OCI-LY1 (cell line): ENCODE measurements around the gene KRTAP5-8.
"Not testable (repeated sequence)": the region's sequence is repeated elsewhere in the genome, so short reads cannot be mapped to it uniquely, and the experiment has no call there.

Experiments
- H2AFZ ChIP-seq: fragments of 200-600 bp; sonication (generic), shearing (Covaris generic); 2 replicates; pipeline ENCODE4 v1.6.0; 2014; ENCODE audit warnings: antibody characterized with exemption, mild to moderate bottlenecking, low read length
- H3F3A ChIP-seq: fragments of 200-600 bp; sonication (generic), shearing (Covaris generic); 2 replicates; pipeline ENCODE4 v1.6.0; 2014; ENCODE audit warnings: mild to moderate bottlenecking, antibody characterized with exemption, low read length, moderate library complexity; ENCODE audit not compliant: insufficient read depth
- H3K27ac ChIP-seq: fragments of 200-600 bp; sonication (generic); 2 replicates; pipeline ENCODE4 v1.5.1; 2014; ENCODE audit warnings: low read length, mixed run types, mild to moderate bottlenecking, low read depth; ENCODE audit not compliant: poor library complexity, severe bottlenecking
- H3K27me3 ChIP-seq: fragments of 200-600 bp; sonication (generic); 2 replicates; pipeline ENCODE4 v1.6.0; 2014; ENCODE audit warnings: antibody characterized with exemption, mild to moderate bottlenecking, low read length, moderate library complexity; ENCODE audit not compliant: insufficient read depth
- H3K36me3 ChIP-seq: fragments of 200-600 bp; sonication (generic); 2 replicates; pipeline ENCODE4 v1.6.1; 2014; ENCODE audit warnings: mild to moderate bottlenecking, antibody characterized with exemption, low read length, moderate library complexity, mixed read lengths; ENCODE audit not compliant: insufficient read depth
- H3K4me1 ChIP-seq: fragments of 200-600 bp; sonication (generic); 2 replicates; pipeline ENCODE4 v1.5.1; 2014; ENCODE audit warnings: mild to moderate bottlenecking, low read length, moderate library complexity; ENCODE audit not compliant: insufficient read depth, severe bottlenecking
- H3K4me2 ChIP-seq: fragments of 200-600 bp; sonication (generic), shearing (Covaris generic); 2 replicates; pipeline ENCODE4 v1.6.1; 2014; ENCODE audit warnings: low read length
- H3K4me3 ChIP-seq: fragments of 200-600 bp; sonication (generic); 2 replicates; pipeline ENCODE4 v1.5.1; 2014; ENCODE audit warnings: low read length, low read depth, mild to moderate bottlenecking, mixed read lengths; ENCODE audit not compliant: poor library complexity, severe bottlenecking
- H3K79me2 ChIP-seq: fragments of 200-600 bp; shearing (Covaris generic); 2 replicates; pipeline ENCODE4 v1.6.1; 2016; ENCODE audit warnings: mixed run types, low read length, mixed read lengths; ENCODE audit not compliant: insufficient read depth
- H3K9ac ChIP-seq: fragments of 200-600 bp; sonication (generic), shearing (Covaris generic); 2 replicates; pipeline ENCODE4 v1.6.1; 2014; ENCODE audit warnings: mild to moderate bottlenecking, low read length, mixed read lengths
- H3K9me2 ChIP-seq: fragments of 200-600 bp; sonication (generic), shearing (Covaris generic); 2 replicates; pipeline ENCODE4 v1.6.1; 2014; ENCODE audit warnings: low read depth, mild to moderate bottlenecking, low read length, mixed read lengths
- H3K9me3 ChIP-seq: fragments of 200-600 bp; shearing (Covaris generic); 2 replicates; pipeline ENCODE4 v1.6.1; 2014; ENCODE audit warnings: low read length, mixed read lengths
- H4K20me1 ChIP-seq: fragments of 200-600 bp; sonication (generic), shearing (Covaris generic); 2 replicates; pipeline ENCODE4 v1.6.0; 2016; ENCODE audit warnings: mild to moderate bottlenecking, low read length; ENCODE audit not compliant: insufficient read depth
- CTCF ChIP-seq: fragments of 200-600 bp; sonication (generic), shearing (Covaris generic); IDR thresholded peaks from 2 replicates; pipeline ENCODE4 v1.5.1; 2017; ENCODE audit warnings: mild to moderate bottlenecking, antibody characterized with exemption, low read length, moderate library complexity, mixed read lengths
- EZH2 ChIP-seq: fragments of 200-600 bp; sonication (generic), shearing (Covaris generic); IDR thresholded peaks from 2 replicates; pipeline ENCODE4 v1.8.0; 2017; ENCODE audit warnings: borderline replicate concordance, mixed run types, mild to moderate bottlenecking, antibody characterized with exemption, low read length, moderate library complexity, mixed read lengths

Gene KRTAP5-8

GRCh38 chr11:71568704-71569349 lies 31.0 kb downstream of the KRTAP5-8 start:
- H3K9me3 ChIP-seq, result no peaks in the 10 kb centered on the region
- H3K9me2 ChIP-seq, result no peaks in the 10 kb centered on the region
- H3K79me2 ChIP-seq, result no peaks in the 10 kb centered on the region
- no peak overlapping the region for H3K9ac ChIP-seq
- H3K27me3 ChIP-seq, result peaks cover 4% of the 10 kb centered on the region; the same call in 1 of the 2 replicates
- H3K27ac ChIP-seq, result no peak overlapping the region
- H3F3A ChIP-seq, result no peaks in the 10 kb centered on the region
- H3K36me3 ChIP-seq, result no peaks in the 10 kb centered on the region
- H2AFZ ChIP-seq, result no peak overlapping the region
- no peaks in the 10 kb centered on the region for H4K20me1 ChIP-seq
- no peak overlapping the region for H3K4me2 ChIP-seq
- no peak for TF ChIP-seq CTCF
- TF ChIP-seq EZH2, result no peak
- H3K4me3 ChIP-seq, result no peak overlapping the region
- no peaks in the 10 kb centered on the region for H3K4me1 ChIP-seq

- not testable (repeated sequence) for H3K36me3 ChIP-seq
Observed at GRCh38 chr11:71571101-71571850, 33.5 kb downstream of the KRTAP5-8 start.

GRCh38 chr11:71572811-71573210 lies 35.0 kb downstream of the KRTAP5-8 start:
- Histone ChIP-seq H3K9me3 (no peaks in the 10 kb centered on the region), H4K20me1 (no peaks in the 10 kb centered on the region), H3K4me1 (no peaks in the 10 kb centered on the region), H3K4me2 (no peak overlapping the region), H3K27me3 (peaks cover 5% of the 10 kb centered on the region; the same call in 1 of the 2 replicates), H3K36me3 (no peaks in the 10 kb centered on the region), H3K9ac (no peak overlapping the region), H3F3A (no peaks in the 10 kb centered on the region), H3K79me2 (no peaks in the 10 kb centered on the region), H3K27ac (no peak overlapping the region), H3K4me3 (no peak overlapping the region), H2AFZ (no peak overlapping the region), H3K9me2 (no peaks in the 10 kb centered on the region)
- TF ChIP-seq CTCF (no peak), EZH2 (no peak)

More at GRCh38 chr11:71571101-71571850, 33.5 kb downstream of the KRTAP5-8 start:
- H3K27me3 ChIP-seq, H3F3A ChIP-seq, H3K4me3 ChIP-seq, H2AFZ ChIP-seq, H3K9ac ChIP-seq, H3K79me2 ChIP-seq, H3K4me2 ChIP-seq, H3K4me1 ChIP-seq, H3K27ac ChIP-seq, H3K9me2 ChIP-seq, H3K9me3 ChIP-seq, H4K20me1 ChIP-seq: not testable (repeated sequence)
